Hematopoietic multipotent progenitor cell treated with erythropoietin and hydrocortisone succinate and interleukin-3 and kit ligand, for 8 days (in vitro differentiated cells): Measurements from ENCODE around the gene PLVAP.

Source experiments
- DNase-seq: peaks from one replicate; pipeline ENCODE4 v3.0.0-alpha.2; 2015

PLVAP gene

GRCh38 chr19:17353386-17353785 lies 23.8 kb downstream of the PLVAP start:
- DNase-seq, result no peak

GRCh38 chr19:17352608-17353280 lies 24.4 kb downstream of the PLVAP start:
- DNase-seq, result no peak

- no peak for DNase-seq
These were observed 25.2 kb downstream of the PLVAP start for GRCh38 chr19:17351815-17352435.

- DNase-seq, result no peak
These were observed 28.4 kb downstream of the PLVAP start for GRCh38 chr19:17348700-17349099.

GRCh38 chr19:17347877-17348276 lies 29.3 kb downstream of the PLVAP start:
- DNase-seq, result no peak

GRCh38 chr19:17347361-17347760 lies 29.8 kb downstream of the PLVAP start:
- no peak for DNase-seq

GRCh38 chr19:17346109-17346671 lies 31.0 kb downstream of the PLVAP start:
- DNase-seq, result peak; percentile 68

- DNase-seq, result no peak
These were observed 35.3 kb downstream of the PLVAP start for GRCh38 chr19:17341845-17342244.

- no peak for DNase-seq
These were observed 35.8 kb downstream of the PLVAP start for GRCh38 chr19:17341386-17341785.

GRCh38 chr19:17340871-17341357 lies 36.2 kb downstream of the PLVAP start:
- DNase-seq, result no peak

GRCh38 chr19:17340302-17340870 lies 36.8 kb downstream of the PLVAP start:
- peak; percentile 50 for DNase-seq

GRCh38 chr19:17339088-17339741 lies 37.9 kb downstream of the PLVAP start:
- peak; percentile 19 for DNase-seq

- no peak for DNase-seq
These were observed 38.6 kb downstream of the PLVAP start for GRCh38 chr19:17338433-17339078.

- peak; percentile 59 for DNase-seq
These were observed 39.3 kb downstream of the PLVAP start for GRCh38 chr19:17337675-17338432.

GRCh38 chr19:17336872-17337674 lies 40.1 kb downstream of the PLVAP start, which contains the start of gene GTPBP3:
GTPBP3 (plus strand) TSS chr19:17337553; CDS start chr19:17337612, 59 bp downstream.
- peak; percentile 99 for DNase-seq

- DNase-seq, result no peak
These were observed 41.6 kb downstream of the PLVAP start for GRCh38 chr19:17335575-17335974.

GRCh38 chr19:17334414-17335409 lies 42.4 kb downstream of the PLVAP start, which contains the start of gene ANO8:
ANO8 (minus strand) TSS chr19:17334855; CDS start chr19:17334670, 185 bp downstream.
- peak; percentile 97 for DNase-seq

- peak; percentile 85 for DNase-seq
These were observed 43.3 kb downstream of the PLVAP start for GRCh38 chr19:17333611-17334413.
